Gastroesophageal sphincter (tissue), 3 donors: ENCODE data around the gene HFE.
A peak's percentile ranks its signal among the peaks of the same experiment; 100 is the strongest.

Source experiments
- CTCF ChIP-seq, 4 experiments: fragments of 200-600 bp in 2 of 4; fragments of 450-650 bp in 2 of 4; sonication (generic) in 1 of 4; IDR thresholded peaks; one replicate each; pipeline ENCODE4 v1.5.1; 2017 to 2019; ENCODE audit warnings: antibody characterized with exemption in 4 of 4, mild to moderate bottlenecking in 2 of 4, moderate library complexity in 2 of 4
- POLR2A ChIP-seq, 2 donors: fragments of 450-650 bp; IDR thresholded peaks; one replicate each; pipeline ENCODE4 v1.6.1; 2017; ENCODE audit warnings: antibody characterized with exemption in 2 of 2, mild to moderate bottlenecking in 2 of 2, moderate library complexity in 1 of 2
- POLR2AphosphoS5 ChIP-seq: sonication (generic); formaldehyde crosslinking; IDR thresholded peaks from one replicate; pipeline ENCODE4 v1.6.1; 2017; ENCODE audit warnings: antibody characterized with exemption

- TF ChIP-seq CTCF (IDR thresholded peaks at IDR 0.05) (no peak), POLR2A (IDR thresholded peaks at IDR 0.05) (peak; percentile 93 to 97), POLR2AphosphoS5 (peak; percentile 99)
These were observed 43.7 kb upstream of the HFE start for GRCh38 chr6:26043384-26044139.
